Activated CD8-positive, alpha-beta memory T cell treated with anti-CD3 and anti-CD28 coated beads, Interleukin-2, amount 50 U/mL, for 24 hours (primary cell): Measurements from ENCODE around the gene MAP2K1.

ENCODE experiments used
- DNase-seq: peaks from one replicate; pipeline ENCODE4 v3.0.0-alpha.2; 2020; ENCODE audit errors: extremely low read depth

Gene MAP2K1

GRCh38 chr15:66504563-66505429, 118.1 kb downstream of the MAP2K1 start, which contains the start of the genes RPL4 and ZWILCH:
RPL4 (minus strand) TSS chr15:66504855; CDS start chr15:66504790, 65 bp downstream.
ZWILCH (plus strand) TSS chr15:66505326; CDS start chr15:66505339, 13 bp downstream.
- DNase-seq: no peak

- no peak for DNase-seq
These were observed 118.7 kb downstream of the MAP2K1 start for GRCh38 chr15:66505430-66505811.

- no peak for DNase-seq
These were observed 119.1 kb downstream of the MAP2K1 start for GRCh38 chr15:66505818-66506217.

GRCh38 chr15:66508293-66508883, 121.7 kb downstream of the MAP2K1 start:
- no peak for DNase-seq

- no peak for DNase-seq
These were observed 127.9 kb downstream of the MAP2K1 start for GRCh38 chr15:66514586-66514985.

GRCh38 chr15:66515901-66516322, 129.2 kb downstream of the MAP2K1 start:
- no peak for DNase-seq

GRCh38 chr15:66523926-66524325, 137.2 kb downstream of the MAP2K1 start:
- DNase-seq: no peak

- no peak for DNase-seq
These were observed 138.1 kb downstream of the MAP2K1 start for GRCh38 chr15:66524838-66525237.

- DNase-seq: no peak
These were observed 148.3 kb downstream of the MAP2K1 start for GRCh38 chr15:66535056-66535455.
